HEK293 (cell line): ENCODE data around the gene ARL3.

Experiments
- HOXD13 ChIP-seq: sonication (generic); formaldehyde crosslinking; IDR thresholded peaks from 2 replicates; pipeline ENCODE4 v1.8.0; 2022; ENCODE audit warnings: missing genetic modification reagents, borderline replicate concordance
- IKZF3 ChIP-seq: fragments of 450-650 bp; IDR thresholded peaks from 2 replicates; pipeline ENCODE4 v1.5.0; 2018; ENCODE audit warnings: missing biosample characterization, mild to moderate bottlenecking, missing genetic modification characterization, moderate library complexity
- KLF1 ChIP-seq: fragments of 450-650 bp; formaldehyde crosslinking; IDR thresholded peaks from 2 replicates; pipeline ENCODE4 v1.5.1; 2016; ENCODE audit warnings: missing biosample characterization, missing genetic modification characterization
- MYNN ChIP-seq: fragments of 450-650 bp; formaldehyde crosslinking; IDR thresholded peaks from 2 replicates; pipeline ENCODE4 v1.5.1; 2016; ENCODE audit warnings: missing biosample characterization, missing genetic modification characterization, borderline replicate concordance
- PBX3 ChIP-seq: sonication (generic); formaldehyde crosslinking; IDR thresholded peaks from 2 replicates; pipeline ENCODE4 v1.8.1; 2022; ENCODE audit warnings: mild to moderate bottlenecking, moderate library complexity, missing genetic modification reagents
- PRDM1 ChIP-seq: fragments of 450-650 bp; formaldehyde crosslinking; IDR thresholded peaks from 2 replicates; pipeline ENCODE4; 2016; ENCODE audit warnings: missing biosample characterization, missing genetic modification characterization
- PRDM2 ChIP-seq: fragments of 450-650 bp; formaldehyde crosslinking; IDR thresholded peaks from 2 replicates; pipeline ENCODE4 v1.5.1; 2016; ENCODE audit warnings: missing biosample characterization, missing genetic modification characterization, borderline replicate concordance
- REPIN1 ChIP-seq: fragments of 450-650 bp; formaldehyde crosslinking; IDR thresholded peaks from 2 replicates; pipeline ENCODE4 v1.5.1; 2017; ENCODE audit warnings: missing biosample characterization, missing genetic modification characterization, low read depth
- SETDB1 ChIP-seq: IDR thresholded peaks from one replicate; pipeline ENCODE4 v1.6.1; 2017; ENCODE audit warnings: mild to moderate bottlenecking, low read length, moderate library complexity, mixed read lengths; ENCODE audit not compliant: insufficient read length
- TRIM28 ChIP-seq: IDR thresholded peaks from 2 replicates; pipeline ENCODE4 v1.6.1; 2011; ENCODE audit warnings: low read length, control low read depth, borderline replicate concordance
- ZNF121 ChIP-seq: fragments of 450-650 bp; formaldehyde crosslinking; IDR thresholded peaks from 2 replicates; pipeline ENCODE4 v1.5.1; 2016; ENCODE audit warnings: missing biosample characterization, missing genetic modification characterization
- ZNF155 ChIP-seq: fragments of 450-650 bp; formaldehyde crosslinking; IDR thresholded peaks from 2 replicates; pipeline ENCODE4 v1.5.1; 2016; ENCODE audit warnings: missing biosample characterization, missing genetic modification characterization
- ZNF18 ChIP-seq: fragments of 450-650 bp; formaldehyde crosslinking; IDR thresholded peaks from 2 replicates; pipeline ENCODE4 v1.5.1; 2016; ENCODE audit warnings: missing biosample characterization, missing genetic modification characterization
- ZNF280C ChIP-seq: fragments of 450-650 bp; formaldehyde crosslinking; IDR thresholded peaks from 2 replicates; pipeline ENCODE4 v1.5.1; 2016; ENCODE audit warnings: missing biosample characterization, missing genetic modification characterization
- ZNF311 ChIP-seq: fragments of 450-650 bp; formaldehyde crosslinking; IDR thresholded peaks from 2 replicates; pipeline ENCODE4 v1.5.1; 2017; ENCODE audit warnings: missing biosample characterization, missing genetic modification characterization, borderline replicate concordance
- ZNF324 ChIP-seq: fragments of 450-650 bp; formaldehyde crosslinking; IDR thresholded peaks from 2 replicates; pipeline ENCODE4 v1.5.1; 2016; ENCODE audit warnings: missing biosample characterization, missing genetic modification characterization
- ZNF362 ChIP-seq: fragments of 450-650 bp; formaldehyde crosslinking; IDR thresholded peaks from 2 replicates; pipeline ENCODE4 v1.5.1; 2016; ENCODE audit warnings: missing biosample characterization, missing genetic modification characterization
- ZNF513 ChIP-seq: fragments of 450-650 bp; IDR thresholded peaks from 2 replicates; pipeline ENCODE4 v1.5.1; 2018; ENCODE audit warnings: missing biosample characterization, missing genetic modification characterization
- ZNF623 ChIP-seq: fragments of 450-650 bp; formaldehyde crosslinking; IDR thresholded peaks from 2 replicates; pipeline ENCODE4 v1.5.1; 2016; ENCODE audit warnings: missing biosample characterization, missing genetic modification characterization
- ZNF654 ChIP-seq: fragments of 450-650 bp; formaldehyde crosslinking; IDR thresholded peaks from 2 replicates; pipeline ENCODE4 v1.5.1; 2016; ENCODE audit warnings: low read depth, missing biosample characterization, missing genetic modification characterization
- ZNF704 ChIP-seq: fragments of 450-650 bp; formaldehyde crosslinking; IDR thresholded peaks from 2 replicates; pipeline ENCODE4 v1.5.1; 2016; ENCODE audit warnings: missing biosample characterization, missing genetic modification characterization
- ZNF707 ChIP-seq: fragments of 450-650 bp; formaldehyde crosslinking; IDR thresholded peaks from 2 replicates; pipeline ENCODE4 v1.5.1; 2016; ENCODE audit warnings: missing biosample characterization, missing genetic modification characterization
- ZSCAN4 ChIP-seq: fragments of 450-650 bp; formaldehyde crosslinking; IDR thresholded peaks from 2 replicates; pipeline ENCODE4 v1.5.1; 2017; ENCODE audit warnings: missing biosample characterization, missing genetic modification characterization

The ARL3 gene

GRCh38 chr10:102743588-102744373, 29.6 kb upstream of the ARL3 start, which contains the start of gene WBP1L (continued):
- TF ChIP-seq PRDM1 (tag by site-specific recombination) (no peak), ZNF704 (no peak), ZNF280C (tag by site-specific recombination) (no peak), ZNF513 (tag by site-specific recombination) (peak; percentile 84), ZNF155 (tag by site-specific recombination) (no peak), ZNF311 (no peak), ZNF623 (no peak), REPIN1 (tag by site-specific recombination) (no peak), ZNF654 (tag by site-specific recombination) (no peak), PRDM2 (tag by site-specific recombination) (no peak), ZNF18 (tag by site-specific recombination) (no peak), KLF1 (peak; percentile 23; the same call in 1 of the 2 replicates), ZSCAN4 (no peak), ZNF362 (tag by site-specific recombination) (no peak), ZNF707 (no peak), ZNF121 (tag by site-specific recombination) (no peak), ZNF324 (no peak), HOXD13 (CRISPR knock-in tag) (peak; percentile 90), MYNN (no peak), IKZF3 (tag by site-specific recombination) (peak; percentile 98), TRIM28 (no peak), SETDB1 (no peak), PBX3 (CRISPR knock-in tag) (peak; percentile 54; the same call in 1 of the 2 replicates)
